Activated CD8-positive, alpha-beta memory T cell treated with anti-CD3 and anti-CD28 coated beads, Interleukin-2, amount 50 U/mL, for 24 hours (primary cell): ENCODE results near the gene FSTL5.
"Not testable (repeated sequence)": the region's sequence is repeated elsewhere in the genome, so short reads cannot be mapped to it uniquely, and the experiment has no call there.

Experiments used
- DNase-seq: peaks from one replicate; pipeline ENCODE4 v3.0.0-alpha.2; 2020; ENCODE audit errors: extremely low read depth

The FSTL5 gene

GRCh38 chr4:161841759-161842158 lies 322.0 kb downstream of the FSTL5 start:
- DNase-seq: no peak

GRCh38 chr4:161829591-161829990 lies 334.2 kb downstream of the FSTL5 start:
- no peak for DNase-seq

GRCh38 chr4:161828061-161828460 lies 335.7 kb downstream of the FSTL5 start:
- no peak for DNase-seq

GRCh38 chr4:161827013-161827412 lies 336.8 kb downstream of the FSTL5 start:
- no peak for DNase-seq

- no peak for DNase-seq
These were observed 340.4 kb downstream of the FSTL5 start for GRCh38 chr4:161823450-161823849.

GRCh38 chr4:161822174-161822573 lies 341.6 kb downstream of the FSTL5 start:
- DNase-seq: no peak

- no peak for DNase-seq
These were observed 345.9 kb downstream of the FSTL5 start for GRCh38 chr4:161817914-161818313.

- DNase-seq: no peak
These were observed 346.8 kb downstream of the FSTL5 start for GRCh38 chr4:161816958-161817357.

- DNase-seq: no peak
These were observed 348.0 kb downstream of the FSTL5 start for GRCh38 chr4:161815841-161816240.

- no peak for DNase-seq
These were observed 349.9 kb downstream of the FSTL5 start for GRCh38 chr4:161813889-161814288.

- DNase-seq: no peak
These were observed 350.4 kb downstream of the FSTL5 start for GRCh38 chr4:161813389-161813788.

GRCh38 chr4:161803171-161803570 lies 360.6 kb downstream of the FSTL5 start:
- DNase-seq: no peak

- no peak for DNase-seq
These were observed 364.1 kb downstream of the FSTL5 start for GRCh38 chr4:161799710-161800109.

- no peak for DNase-seq
These were observed 370.8 kb downstream of the FSTL5 start for GRCh38 chr4:161792991-161793390.

- DNase-seq: no peak
These were observed 371.8 kb downstream of the FSTL5 start for GRCh38 chr4:161791796-161792556.

GRCh38 chr4:161767116-161767515 lies 396.7 kb downstream of the FSTL5 start:
- DNase-seq: no peak

GRCh38 chr4:161762796-161763195 lies 401.0 kb downstream of the FSTL5 start:
- DNase-seq: no peak

- DNase-seq: no peak
These were observed 403.8 kb downstream of the FSTL5 start for GRCh38 chr4:161760008-161760407.

GRCh38 chr4:161758412-161758811 lies 405.4 kb downstream of the FSTL5 start:
- DNase-seq: not testable (repeated sequence)

GRCh38 chr4:161728929-161729328 lies 434.9 kb downstream of the FSTL5 start:
- DNase-seq: no peak

GRCh38 chr4:161721947-161722346 lies 441.9 kb downstream of the FSTL5 start:
- no peak for DNase-seq

- no peak for DNase-seq
These were observed 446.7 kb downstream of the FSTL5 start for GRCh38 chr4:161717084-161717483.

- no peak for DNase-seq
These were observed 448.9 kb downstream of the FSTL5 start for GRCh38 chr4:161714931-161715330.
